GM19455 (cell line): Measurements from ENCODE around the gene PNP.
"Not testable (repeated sequence)": the region's sequence is repeated elsewhere in the genome, so short reads cannot be mapped to it uniquely, and the experiment has no call there.

Experiments
- ATAC-seq: cut with Tn5 transposase; IDR thresholded peaks from one replicate; pipeline ENCODE4 v1.9.1; 2021; ENCODE audit not compliant: unreplicated experiment

The PNP gene

DNA sequence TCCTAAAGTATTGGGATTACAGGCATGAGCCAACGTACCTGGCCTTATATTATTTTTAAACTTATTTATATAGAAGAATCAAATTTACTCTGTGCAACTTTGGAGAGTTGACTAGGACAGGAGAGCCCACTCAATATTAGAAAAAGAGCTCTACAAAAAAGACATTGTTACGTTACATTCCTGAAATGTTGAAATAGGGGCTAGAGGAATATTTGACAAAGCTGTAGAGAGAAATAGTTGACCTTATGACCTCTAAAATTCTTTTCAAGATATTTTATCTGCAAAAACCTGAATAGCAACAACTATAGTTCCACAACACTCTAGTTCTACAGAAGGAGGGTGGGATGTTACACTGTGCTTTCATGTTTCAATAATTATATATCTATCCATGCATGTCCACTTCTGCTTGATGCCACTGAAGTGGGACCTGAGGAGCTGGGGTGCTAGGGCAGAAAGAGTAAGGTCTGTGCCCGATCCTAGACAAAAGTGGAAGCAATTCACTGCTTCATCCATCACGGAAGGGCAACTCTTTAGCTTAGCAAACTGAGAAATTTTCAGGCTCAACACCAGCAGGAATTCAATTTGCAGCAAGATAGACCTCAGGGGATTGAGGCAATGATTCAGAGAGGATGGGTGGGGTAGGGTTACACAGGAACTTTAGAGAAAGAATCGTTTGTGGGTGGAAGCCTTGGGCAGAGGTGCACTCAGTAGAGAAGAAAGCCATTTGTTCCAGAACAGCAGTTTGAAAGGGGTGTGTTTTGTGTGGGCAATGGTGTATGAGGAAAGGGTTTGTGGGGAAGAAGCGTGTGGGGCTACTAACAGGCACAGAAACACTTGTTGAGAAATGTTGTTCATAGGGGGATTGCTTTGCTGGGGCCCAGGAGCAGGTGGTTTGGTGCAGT is 20.1 kb downstream of the PNP start:
- ATAC-seq: no peak

DNA sequence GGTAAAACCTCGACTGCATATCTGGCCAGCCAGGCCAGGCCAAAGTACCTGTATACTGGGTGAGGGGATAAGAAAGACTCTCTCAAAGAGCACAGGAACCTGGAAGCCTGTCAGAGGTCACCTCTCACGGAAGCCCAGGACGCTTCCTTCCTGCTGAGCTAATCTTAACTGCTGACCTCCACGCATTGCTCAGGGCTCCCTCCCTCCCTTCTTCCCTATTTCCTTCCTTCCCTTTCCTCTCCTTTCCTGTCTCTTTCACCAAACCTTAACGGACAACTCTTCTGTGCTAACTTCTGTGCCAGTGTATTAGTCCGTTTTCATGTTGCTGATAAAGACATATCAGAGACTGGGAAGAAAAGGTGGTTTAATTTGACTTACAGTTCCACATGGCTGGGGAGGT is 21.4 kb downstream of the PNP start:
- no peak for ATAC-seq

DNA sequence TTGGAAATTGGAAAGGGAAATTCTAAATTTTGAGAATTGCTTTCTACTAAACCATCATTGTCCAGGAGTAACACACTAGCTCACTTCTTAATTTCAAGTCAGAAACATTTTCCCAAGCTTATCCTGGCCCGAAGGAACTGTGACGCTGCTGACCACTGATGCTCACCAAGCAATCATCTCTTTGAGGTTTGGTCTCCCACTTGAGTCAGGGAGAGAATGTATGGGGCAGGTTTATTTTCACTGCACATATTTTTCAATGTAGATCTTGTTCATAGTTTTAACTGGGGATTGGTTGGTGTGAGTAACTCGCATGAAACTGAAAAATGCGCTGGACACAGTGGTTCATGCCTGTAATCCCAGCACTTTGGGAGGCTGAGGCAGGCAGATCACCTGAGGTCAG is 23.3 kb downstream of the PNP start:
- ATAC-seq: no peak

DNA sequence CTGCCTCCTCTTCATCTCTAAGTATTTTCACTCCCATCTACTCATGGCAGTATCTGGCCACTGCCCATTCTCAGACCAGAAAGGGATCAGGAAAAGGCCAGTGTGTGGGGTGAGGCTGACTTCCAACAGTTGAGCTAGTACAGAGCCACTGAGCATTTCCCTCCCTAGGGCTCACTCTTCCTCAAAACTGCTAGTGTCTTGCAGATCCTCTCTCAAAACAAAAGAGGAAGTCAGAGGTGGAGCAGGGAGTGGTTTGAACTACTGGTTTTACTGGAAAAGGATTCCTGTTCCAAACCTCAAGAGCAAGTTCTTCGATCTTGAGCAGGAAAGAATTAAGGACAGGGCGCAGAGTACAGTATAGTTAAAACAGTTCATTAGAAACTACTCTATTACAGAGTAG is 24.4 kb downstream of the PNP start:
- ATAC-seq: no peak

DNA sequence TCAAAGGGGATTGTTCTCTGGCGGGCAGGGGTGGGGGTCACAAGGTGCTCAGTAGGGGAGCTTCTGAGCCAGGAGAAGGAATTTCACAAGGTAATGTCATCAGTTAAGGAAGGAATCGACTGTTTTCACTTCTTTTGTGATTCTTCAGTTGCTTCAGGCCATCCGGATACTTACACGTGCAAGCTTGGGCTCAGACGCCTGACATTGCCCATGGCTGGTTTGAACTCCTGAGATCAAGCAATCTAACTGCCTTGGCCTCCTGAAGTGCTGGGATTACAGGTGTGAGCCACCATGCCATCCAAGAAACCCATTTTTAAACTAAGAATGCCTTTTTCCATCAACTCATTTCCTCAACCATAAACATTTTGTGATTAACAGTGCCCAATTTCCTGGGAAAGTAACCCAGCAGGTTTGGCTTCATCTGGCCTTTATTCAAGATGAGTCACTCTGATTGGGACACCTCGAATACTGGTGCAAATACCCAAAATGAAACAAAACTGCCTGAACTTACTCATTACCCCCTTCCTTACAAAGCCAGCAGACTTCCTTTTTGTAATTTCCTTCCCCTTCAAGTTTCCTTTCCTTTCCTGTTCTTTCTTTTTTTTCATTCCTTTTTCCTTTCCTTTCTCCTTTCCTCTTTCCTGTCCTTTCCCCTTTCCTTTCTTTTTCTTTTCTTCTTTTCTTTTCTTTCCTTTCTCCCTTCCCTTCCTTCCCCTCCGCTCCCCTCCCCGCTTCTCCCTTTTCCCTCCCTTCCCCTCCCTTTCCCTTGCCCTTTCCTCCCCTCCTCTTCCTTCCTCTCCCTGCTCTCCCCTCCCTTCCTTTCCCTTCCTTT is 25.9 kb downstream of the PNP start:
- ATAC-seq: no peak

DNA sequence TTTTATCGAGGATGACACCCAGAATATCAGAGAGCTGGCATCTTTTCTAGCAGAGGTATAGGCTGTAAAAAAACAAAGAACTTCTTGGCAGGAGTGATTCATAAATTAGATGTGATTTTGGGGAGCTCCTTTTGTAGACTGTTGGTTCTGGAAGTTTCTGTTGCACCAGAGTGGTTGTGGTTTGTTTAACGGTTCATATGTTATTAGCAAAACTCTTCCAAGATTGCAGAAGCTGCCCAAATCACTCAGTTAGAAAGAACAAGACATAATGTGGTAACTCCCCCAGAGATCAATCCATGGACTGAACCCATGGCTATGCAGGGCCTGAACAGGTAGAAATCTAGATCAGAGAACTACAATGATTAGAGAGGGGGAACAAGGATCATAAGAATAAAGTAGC is 29.4 kb downstream of the PNP start:
- ATAC-seq: no peak

DNA sequence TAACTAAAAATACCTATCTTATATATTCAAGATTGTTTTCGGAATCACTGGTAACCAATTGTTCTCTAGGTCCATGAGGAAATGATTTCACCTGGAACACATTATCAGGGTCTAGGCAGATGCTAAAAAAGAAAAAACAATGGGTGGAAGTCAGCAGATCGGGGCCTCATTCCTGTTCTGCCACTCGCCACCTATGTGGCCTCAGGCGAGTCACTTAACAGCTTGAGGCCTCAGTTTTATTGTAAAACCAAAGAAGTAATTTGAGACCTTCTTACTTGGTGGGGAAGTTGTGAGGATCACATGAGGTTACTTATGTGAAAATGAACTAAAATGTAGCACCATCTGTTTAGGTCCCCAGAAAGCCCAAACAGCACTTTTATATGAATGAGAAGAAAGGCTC is 29.9 kb downstream of the PNP start:
- ATAC-seq: no peak

DNA sequence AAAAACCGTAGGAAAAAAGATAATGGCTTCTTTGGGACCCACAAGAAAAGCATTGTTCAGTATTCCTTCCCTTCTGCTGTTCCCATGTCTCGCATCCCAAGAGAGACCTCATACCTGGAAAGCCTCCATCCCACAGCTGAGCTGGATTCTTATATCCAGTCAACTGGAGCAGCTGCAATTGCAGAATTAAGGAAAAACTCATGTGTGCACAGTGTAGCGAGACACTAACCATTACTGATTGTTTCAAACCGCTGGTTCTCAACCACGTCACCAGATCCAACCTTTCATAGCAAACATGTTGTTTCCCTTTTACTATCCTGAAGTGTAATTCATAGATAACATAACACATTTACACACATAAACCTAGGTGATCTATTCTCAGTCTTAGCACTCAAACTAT is 30.7 kb downstream of the PNP start:
- no peak for ATAC-seq

DNA sequence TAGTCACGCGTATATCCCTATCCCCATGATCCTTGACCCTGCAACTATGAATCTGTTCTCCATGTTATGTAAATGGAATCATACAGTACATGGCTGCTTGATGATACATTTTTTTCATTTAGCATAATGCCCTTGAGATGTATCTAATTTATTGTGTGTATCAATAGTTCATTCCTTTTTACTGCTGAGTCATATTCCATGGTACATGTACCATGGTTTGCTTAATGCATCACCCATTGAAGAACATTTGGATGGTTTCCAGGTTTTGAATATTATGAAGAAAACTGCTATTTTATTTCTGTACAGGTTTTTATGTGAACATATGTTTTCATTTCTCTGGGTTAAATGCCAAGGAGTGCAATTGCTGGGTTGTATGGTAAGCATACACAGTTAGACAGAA is 32.1 kb downstream of the PNP start:
- no peak for ATAC-seq

DNA sequence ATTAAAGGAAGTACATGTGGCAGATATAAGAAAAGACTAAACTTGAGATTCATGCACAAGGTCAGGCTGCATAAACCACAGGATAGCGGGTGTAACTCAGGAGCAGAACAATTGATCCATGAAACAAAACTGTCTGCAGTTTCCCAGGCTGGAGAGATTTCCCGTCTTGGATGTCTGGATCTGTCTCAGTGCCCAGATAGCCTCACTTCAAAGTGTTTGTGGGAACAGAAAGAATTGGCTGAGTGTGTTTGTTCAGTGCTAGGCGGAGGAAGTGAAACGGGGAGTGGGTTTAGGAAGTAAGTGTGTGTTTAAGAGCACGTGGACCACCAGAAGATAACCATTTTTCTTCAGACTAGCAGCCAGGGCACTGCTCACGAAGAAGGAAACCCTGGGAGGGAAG is 34.7 kb downstream of the PNP start:
- ATAC-seq: no peak

DNA sequence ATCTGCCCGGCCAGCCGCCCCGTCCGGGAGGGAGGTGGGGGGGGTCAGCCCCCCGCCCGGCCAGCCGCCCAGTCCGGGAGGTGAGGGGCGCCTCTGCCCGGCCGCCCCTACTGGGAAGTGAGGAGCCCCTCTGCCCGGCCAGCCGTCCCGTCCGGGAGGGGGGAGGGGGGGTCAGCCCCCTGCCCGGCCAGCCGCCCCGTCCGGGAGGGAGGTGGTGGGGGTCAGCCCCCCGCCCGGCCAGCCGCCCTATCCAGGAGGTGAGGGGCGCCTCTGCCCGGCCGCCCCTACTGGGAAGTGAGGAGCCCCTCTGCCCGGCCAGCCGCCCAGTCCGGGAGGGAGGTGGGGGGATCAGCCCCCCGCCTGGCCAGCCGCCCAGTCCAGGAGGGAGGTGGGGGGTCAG is 37.1 kb downstream of the PNP start:
- ATAC-seq: not testable (repeated sequence)

DNA sequence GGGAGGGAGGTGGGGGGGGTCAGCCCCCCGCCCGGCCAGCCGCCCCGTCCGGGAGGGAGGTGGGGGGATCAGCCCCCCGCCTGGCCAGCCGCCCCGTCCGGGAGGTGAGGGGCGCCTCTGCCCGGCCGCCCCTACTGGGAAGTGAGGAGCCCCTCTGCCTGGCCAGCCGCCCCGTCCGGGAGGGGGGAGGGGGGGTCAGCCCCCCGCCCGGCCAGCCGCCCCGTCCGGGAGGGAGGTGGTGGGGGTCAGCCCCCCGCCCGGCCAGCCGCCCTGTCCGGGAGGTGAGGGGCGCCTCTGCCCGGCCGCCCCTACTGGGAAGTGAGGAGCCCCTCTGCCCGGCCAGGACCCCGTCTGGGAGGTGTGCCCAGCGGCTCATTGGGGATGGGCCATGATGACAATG is 37.5 kb downstream of the PNP start:
- not testable (repeated sequence) for ATAC-seq

DNA sequence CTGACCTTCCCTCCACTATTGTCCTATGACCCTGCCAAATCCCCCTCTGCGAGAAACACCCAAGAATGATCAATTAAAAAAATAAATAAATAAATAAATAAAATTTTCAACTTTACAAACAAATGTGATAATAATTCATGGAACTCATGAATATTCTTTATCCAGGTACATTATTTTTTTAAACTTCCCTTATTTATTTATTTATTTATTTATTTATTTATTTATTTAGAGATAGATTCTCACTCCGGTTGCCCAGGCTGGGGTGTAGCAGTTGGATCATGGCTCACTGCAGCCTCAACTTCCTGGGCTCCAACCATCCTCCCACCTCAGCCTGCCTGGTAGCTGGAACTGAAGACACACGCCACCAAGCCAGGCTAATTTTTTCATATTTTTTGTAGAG is 38.3 kb downstream of the PNP start:
- ATAC-seq: not testable (repeated sequence)

DNA sequence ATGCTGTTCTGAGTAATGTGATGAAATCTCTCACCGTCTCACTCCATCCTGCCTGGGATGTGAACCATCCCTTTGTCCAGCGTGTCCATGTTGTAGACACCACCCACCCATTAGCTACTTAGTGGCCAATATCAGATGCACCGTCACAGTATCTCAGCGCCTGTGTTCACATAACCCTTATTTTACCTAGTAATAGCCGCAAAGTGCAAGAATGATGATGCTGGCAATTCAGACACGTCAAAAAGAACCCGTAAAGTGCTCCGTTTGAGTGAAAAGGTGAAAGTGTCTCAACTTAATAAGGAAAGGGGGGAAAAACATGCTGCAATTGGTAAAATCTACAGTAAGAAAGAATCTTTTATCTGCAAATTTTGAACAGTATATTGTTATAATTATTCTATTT is 39.2 kb downstream of the PNP start:
- no peak for ATAC-seq

DNA sequence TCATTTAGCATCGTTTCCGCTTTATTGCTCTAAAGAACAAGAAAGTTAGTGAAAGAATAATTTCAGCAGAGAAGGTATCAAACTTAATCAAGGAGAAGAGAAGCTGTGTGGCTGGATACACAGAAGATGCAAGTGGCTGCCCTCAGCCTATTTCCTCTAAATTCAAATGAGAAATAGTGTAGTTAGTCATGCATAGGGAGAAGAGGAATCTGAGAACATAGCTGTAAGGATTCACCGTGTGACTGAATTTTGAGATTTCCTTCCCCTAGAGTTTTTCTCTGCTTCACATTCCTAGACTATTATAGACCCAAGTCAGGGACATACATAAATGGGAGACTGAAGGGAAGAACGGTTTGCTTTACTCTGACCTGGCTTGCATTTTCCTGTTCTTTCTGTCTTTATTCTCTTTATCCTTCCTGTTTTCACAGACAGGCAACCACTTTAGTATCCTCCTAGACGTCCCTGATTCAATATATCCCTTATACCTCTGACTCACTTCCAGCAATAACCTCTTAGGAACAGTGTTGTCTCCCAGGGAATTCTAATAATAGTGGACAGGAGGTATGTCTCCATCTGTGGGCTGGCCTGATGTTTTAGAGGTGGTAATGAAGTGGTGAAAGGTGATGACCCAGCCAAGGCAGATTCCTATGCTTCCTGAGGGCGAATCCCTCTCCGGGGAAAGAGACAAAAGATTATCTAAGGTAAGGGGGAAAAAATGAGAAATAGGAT is 43.1 kb downstream of the PNP start:
- ATAC-seq: no peak

DNA sequence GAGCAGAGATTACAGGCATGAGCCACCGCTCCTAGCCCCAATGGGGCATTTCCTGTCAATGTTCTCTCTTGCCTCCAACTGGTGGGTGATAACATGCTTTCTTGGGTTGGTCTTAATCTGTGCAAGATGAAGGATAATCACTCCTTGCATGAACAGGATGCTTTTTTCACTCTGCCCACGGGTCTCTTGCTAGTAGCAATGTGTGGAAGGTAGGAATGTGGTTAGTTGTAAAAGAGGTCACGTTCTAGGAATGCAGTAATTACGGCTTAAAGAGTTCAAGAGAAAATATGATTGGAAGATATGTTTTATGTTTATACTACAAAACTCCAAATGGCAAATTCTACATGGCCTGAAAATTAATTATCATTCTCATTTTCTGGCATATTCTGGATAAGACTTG is 46.6 kb downstream of the PNP start:
- no peak for ATAC-seq

DNA sequence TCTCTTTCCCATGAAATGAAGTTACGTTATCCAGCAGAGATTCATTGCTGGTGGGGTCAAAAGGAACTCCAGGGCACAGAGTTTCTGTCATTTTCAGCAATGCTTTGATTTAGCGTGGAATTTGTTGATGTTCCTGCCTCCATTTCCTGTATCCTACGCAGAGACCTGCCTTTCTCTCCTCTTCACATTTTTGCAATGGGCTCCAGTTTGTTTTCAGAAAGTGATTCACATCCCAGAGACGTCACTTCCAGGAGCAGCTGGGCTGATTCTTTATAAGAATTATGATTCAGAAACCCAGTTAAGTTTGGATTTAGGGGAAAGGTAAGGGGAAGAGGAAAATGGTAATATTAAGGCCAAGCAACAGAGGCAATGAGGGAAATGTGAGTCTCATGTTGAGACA is 47.7 kb downstream of the PNP start:
- ATAC-seq: no peak

DNA sequence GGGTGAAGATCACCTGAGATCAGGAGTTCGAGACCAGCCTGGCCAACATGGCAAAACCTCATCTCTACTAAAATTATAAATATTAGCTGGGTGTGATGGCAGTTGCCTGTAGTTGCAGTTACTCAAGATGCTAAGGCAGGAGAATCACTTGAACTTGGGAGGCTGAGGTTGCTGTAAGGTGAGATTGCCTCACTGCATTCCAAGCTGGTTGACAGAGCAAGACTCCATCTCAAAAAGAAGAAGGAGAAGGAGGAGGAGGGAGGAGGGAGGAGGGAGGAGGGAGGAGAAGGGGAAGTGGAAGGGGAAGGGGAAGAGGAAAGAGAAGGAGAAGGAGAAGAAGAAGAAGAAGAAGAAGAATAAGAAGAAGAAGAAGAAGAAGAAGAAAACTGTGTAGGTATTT is 53.1 kb downstream of the PNP start:
- ATAC-seq: no peak

DNA sequence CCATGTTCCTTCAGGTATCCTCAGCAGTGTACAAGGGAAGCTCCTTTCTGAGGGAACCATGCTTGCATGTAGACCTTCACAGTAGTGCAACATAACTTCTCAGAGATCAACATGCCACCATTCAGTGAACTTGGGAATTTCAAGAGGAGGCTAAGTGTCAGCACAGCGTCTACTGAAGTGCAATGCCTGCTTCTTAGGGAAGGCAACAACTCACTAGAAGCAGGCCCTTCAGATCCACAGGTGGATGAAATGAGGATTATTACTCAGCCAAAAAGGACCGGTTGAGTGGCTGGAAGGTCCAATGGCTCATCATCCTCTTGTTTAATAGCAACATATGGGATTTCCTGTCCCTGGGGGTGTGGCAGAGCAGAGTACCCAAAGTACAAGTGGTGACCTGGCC is 54.8 kb downstream of the PNP start:
- ATAC-seq: no peak
